Measurements from ENCODE around the gene TENM3.

TENM3 gene

DNA sequence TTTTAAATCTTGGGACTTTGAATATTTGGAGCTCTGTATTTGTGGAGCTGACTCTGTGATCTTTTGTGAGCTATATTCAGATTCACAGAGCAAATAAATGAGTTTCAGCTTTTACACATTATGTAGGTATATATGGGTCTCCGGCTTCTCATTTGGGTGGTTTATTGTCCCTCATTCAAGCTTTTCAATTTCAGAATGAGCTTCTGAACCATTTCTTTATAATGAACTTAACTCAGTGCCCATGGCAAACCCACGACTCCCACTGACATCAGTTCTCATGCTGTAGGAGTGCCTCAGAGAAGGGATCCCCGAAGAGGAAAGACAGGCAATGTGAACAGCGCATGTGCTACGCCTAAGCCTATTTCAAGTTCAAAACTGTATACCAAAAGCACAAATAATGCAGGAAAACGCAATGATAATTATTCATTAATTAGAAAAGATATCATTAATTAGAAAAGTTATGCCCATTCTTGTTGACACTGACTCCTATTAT is 517.4 kb downstream of the TENM3 start:
- DNase-seq: no peak

DNA sequence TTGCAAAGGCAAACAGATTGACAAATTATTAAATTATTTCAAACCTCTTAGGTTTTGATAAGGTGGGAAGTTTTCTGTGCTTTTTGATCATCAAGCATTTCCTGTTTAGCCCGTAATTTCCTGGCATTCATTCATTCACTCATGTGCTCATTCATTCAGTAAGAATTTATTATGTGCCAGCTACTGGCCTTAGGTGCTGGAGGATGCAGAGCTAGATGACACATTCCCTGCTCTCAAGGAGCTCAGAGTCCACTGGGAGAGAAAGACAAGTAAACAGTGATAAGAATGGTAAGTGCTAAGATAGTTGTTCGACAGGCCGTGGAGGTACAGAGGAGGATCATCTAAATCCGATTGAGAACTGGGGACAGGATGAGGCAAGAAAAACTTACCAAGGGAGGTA is 520.9 kb downstream of the TENM3 start:
- DNase-seq: no peak

DNA sequence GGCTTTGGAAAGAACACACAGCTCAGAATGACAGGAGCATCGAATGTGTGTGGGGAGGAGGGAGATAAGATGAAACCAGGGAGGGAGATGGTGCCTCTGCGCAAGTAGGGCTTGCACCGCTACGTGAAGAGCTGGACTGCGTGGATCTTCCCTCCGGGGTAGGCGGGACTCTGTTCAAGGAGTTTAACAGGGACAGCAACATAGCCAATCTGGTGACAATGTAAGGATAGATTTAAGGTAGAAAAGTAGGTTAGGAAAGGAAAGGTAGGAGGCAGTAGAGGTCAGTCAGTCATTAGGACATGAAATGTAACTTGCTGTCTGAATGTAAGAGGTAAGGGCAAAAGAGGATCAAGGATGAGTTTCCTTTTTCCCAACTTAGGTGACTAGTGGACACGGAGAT is 521.4 kb downstream of the TENM3 start:
- DNase-seq: no peak

GRCh38 chr4:182765987-182766856 is 523.0 kb downstream of the TENM3 start:
- no peak for DNase-seq

- DNase-seq: no peak
Observed at GRCh38 chr4:182766857-182767250, 523.7 kb downstream of the TENM3 start.

- DNase-seq: no peak
Observed at GRCh38 chr4:182768838-182769237, 525.6 kb downstream of the TENM3 start.

DNA sequence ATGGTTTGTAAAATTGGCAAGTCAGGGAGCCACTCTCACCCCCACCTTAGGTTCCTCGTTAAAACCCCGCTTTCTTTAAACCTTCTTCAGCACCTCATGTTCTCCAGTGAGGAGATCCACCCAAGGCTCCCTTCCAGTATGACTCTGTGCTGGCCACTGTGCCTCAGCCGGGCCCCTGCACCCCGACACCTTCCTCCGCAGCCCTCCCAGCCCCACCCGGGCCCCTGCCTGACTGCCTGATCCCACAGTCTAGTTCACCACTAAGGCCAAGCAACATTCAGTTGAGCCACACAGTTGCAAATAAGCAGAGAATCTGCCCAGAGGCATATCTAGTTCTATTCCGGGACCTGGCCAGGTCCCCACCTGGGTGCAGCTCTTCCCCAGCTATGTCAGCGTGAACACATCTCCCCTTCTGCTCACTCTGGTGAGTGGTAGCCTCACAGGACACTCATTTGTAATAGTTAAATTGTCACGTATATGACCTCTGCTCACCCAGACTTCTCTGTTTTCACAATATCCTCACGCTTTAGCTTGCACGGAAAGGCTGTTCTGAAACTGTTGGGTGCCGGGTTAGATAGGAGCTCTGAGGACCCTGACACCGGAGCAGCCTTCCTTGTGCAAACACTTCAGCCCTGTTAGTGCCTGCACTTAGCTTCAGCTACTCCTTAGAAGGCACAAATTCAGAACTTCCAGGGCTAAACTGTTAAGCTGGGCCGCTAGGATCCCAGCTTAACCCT is 527.2 kb downstream of the TENM3 start:
- DNase-seq: no peak

GRCh38 chr4:182770996-182771514 is 527.9 kb downstream of the TENM3 start:
- DNase-seq: no peak

GRCh38 chr4:182775075-182775474 is 531.9 kb downstream of the TENM3 start:
- no peak for DNase-seq

DNA sequence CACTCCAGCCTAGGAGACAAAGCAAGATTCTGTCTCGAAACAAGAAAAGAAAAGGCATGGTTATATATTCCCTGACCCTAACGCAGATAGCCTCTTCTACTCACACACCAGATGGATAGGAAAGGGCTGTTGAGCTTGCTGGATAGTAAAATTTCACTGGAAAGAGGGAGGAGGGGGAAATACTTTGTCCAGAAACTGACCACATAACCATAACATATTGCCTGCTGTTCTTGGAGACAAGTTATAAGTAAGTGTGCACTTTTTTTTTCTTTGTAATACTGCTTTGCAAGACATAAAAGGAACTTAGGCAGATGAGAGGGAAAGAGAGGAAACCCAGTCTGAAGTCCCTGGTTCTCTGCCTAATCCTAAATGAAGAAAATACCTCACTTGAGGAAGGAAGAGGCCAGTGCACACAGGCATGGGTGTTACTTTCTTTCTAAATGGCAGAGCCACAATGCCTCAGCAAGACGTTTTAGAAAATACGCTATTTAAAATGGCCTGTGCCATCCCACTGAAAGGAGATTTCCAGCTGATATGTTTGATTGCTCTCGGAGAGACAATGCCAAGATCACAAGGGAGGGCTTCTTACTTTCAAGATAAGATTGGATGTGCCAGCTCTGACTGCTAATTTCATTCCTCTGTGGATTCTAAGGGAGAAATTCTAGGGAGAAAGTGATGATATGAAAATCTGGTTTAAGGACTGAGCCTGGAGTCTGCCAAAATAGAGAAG is 533.3 kb downstream of the TENM3 start:
- peak; percentile 3 for DNase-seq

DNA sequence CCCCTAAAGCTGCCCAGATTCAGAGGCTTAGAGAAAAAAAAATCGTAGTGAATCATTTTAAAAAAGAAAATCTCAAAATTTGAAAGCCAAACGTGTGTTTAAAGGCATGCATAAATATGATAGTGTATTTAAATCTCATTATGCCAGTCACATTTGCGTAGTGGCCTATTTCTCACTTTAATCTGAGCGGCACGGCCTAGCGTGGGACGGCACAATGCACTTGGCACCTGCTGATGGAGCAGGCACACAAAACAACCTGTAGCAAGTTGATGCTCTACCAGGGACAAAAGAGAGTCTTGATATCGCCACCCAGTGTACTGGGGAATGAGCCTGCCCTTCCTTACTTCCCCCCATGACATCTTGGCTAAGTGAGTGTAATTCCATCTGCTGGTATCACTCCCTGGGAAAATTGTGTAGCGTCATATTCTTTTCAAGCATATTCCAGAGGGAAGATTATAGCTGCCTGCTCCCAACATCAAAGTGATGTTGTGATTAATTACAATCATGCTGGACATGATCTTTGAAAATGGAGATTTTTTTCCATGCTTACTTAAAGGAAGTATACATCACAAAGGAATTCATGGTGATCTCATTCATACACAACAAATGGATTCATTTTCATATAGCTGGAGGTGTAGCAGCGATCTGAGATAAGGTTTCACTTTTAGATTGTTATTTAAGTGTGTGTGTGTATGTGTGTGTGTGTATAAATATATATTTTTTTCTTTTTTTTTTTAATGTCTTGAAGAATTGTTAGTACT is 535.2 kb downstream of the TENM3 start:
- no peak for DNase-seq

GRCh38 chr4:182786991-182787390 is 543.8 kb downstream of the TENM3 start:
- no peak for DNase-seq

DNA sequence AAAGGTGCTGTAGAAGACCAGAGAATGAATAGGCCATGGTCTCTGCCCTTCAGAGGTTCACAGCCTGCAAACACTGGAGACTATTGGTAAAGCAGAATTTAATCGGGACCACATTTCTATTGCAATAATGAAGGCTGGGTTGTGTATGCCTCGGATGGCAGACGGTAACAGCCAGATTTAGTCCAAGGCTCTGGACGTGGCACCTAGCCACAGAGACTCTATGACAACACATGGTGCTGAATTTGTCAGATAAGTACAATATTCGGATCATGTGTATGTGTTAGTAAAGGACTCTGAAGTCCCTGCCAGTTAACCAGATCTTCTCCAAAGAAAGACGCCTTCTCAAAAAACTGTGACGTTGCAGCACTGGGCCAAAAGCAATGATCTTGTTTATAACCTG is 545.0 kb downstream of the TENM3 start:
- no peak for DNase-seq

- DNase-seq: no peak
Observed at GRCh38 chr4:182789529-182789928, 546.3 kb downstream of the TENM3 start.

- DNase-seq: no peak
Observed at GRCh38 chr4:182795446-182796238, 552.4 kb downstream of the TENM3 start.

DNA sequence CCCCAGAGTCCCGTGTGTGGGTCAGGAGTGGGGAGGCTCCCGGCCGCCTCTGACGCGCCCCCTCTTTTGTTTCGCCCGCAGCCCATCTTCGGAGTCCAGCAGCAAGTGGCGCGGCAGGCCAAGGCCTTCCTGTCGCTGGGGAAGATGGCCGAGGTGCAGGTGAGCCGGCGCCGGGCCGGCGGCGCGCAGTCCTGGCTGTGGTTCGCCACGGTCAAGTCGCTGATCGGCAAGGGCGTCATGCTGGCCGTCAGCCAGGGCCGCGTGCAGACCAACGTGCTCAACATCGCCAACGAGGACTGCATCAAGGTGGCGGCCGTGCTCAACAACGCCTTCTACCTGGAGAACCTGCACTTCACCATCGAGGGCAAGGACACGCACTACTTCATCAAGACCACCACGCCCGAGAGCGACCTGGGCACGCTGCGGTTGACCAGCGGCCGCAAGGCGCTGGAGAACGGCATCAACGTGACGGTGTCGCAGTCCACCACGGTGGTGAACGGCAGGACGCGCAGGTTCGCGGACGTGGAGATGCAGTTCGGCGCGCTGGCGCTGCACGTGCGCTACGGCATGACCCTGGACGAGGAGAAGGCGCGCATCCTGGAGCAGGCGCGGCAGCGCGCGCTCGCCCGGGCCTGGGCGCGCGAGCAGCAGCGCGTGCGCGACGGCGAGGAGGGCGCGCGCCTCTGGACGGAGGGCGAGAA is 556.5 kb downstream of the TENM3 start:
- no peak for DNase-seq

DNA sequence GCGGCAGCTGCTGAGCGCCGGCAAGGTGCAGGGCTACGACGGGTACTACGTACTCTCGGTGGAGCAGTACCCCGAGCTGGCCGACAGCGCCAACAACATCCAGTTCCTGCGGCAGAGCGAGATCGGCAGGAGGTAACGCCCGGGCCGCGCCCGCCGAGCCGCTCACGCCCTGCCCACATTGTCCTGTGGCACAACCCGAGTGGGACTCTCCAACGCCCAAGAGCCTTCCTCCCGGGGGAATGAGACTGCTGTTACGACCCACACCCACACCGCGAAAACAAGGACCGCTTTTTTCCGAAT is 557.0 kb downstream of the TENM3 start:
- no peak for DNase-seq

GRCh38 chr4:182801636-182802035 is 558.4 kb downstream of the TENM3 start:
- DNase-seq: no peak

DNA sequence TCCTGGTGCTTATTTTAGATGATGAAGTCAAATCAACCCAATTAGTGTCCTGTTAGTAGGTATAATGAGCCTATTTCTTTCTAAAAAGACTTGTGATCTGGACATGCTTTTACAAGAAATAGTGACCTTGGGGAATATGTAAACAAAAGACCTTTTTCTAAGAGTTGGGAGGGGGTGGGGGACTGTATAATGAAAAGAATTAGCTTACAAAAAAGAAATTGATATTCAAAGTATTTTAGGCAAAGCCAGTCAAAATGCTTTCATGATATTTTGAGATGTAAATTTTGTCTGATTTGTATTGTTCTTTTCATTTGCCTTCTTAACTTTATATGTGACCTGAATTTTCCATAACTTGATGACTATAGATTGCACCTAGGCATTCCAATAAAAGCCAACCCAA is 559.4 kb downstream of the TENM3 start:
- no peak for DNase-seq

DNA sequence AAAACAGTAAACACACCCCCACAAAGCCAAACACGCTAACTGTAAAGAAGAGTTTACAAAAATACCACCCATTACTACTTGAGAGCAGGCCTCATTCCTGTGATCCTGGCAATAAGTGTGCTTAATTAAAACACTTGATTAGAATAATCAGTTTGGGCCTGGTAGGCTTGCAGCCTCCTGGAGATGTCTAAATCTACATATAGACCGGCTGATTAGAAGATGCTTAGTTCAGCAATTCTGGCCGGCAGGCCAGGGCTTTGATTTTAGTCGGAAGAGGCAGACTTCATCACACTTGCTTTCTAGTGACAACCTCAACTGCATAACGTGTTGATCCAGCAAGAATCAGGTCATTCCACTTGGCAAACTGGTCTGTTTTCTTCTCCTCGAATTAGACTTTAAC is 560.0 kb downstream of the TENM3 start:
- DNase-seq: no peak

DNA sequence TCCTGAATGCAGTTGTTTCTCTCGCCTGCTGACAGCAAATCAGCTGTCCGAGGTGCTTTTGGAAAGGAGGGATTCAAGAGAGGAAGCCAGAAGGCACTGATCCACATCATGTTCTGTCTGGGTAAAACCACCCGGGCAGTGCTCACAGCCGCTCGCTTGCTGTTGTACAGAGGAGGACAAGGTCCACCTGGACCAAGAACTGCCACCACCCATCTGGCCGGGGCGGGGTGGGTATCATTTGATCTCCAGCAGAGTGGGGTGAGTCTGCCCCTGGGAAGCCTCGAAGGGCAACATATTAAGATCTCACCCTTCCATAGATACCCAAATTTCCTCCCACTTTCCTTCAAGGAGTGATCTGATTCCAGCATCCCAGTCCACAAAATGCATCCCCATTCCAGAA is 560.9 kb downstream of the TENM3 start:
- DNase-seq: no peak
